Measurements from ENCODE around the gene BRPF3. TPM values are rescaled to one million over a fixed set of nuclear protein-coding genes. Genes with fewer than 3 reads are reported as not detected.

BRPF3 gene
- total RNA-seq, 1 donor from 2014 or later = 37.6 TPM

DNA sequence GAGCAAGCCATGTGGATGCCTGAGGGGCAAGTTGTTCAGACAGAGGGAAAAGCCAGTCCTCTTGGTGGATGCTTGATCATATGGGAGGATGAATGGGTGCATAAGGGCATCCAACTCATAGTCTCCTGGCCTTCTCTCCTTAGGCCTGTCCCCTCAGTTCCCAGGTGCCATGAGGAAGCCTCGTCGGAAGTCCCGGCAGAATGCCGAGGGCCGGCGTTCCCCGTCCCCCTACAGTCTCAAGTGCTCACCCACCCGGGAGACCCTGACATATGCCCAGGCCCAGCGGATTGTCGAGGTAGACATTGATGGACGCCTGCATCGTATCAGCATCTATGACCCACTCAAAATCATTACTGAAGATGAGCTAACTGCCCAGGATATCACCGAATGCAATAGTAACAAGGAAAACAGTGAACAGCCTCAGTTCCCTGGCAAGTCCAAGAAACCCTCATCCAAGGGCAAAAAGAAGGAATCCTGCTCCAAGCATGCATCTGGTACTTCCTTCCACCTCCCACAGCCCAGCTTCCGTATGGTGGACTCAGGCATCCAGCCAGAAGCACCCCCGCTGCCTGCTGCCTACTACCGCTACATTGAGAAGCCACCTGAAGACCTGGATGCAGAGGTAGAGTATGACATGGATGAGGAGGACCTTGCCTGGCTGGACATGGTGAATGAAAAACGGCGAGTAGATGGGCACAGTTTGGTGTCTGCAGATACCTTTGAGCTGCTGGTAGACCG is 3.8 kb downstream of the BRPF3 start:
- Mint-ChIP-seq H3K4me1 (ENCODE audit: unreplicated experiment) (peaks cover 28% of the 10 kb centered on the region), H3K27me3 (ENCODE audit: unreplicated experiment) (peaks cover 6% of the 10 kb centered on the region), H3K9me3 (ENCODE audit: unreplicated experiment) (no peaks in the 10 kb centered on the region), H3K27ac (ENCODE audit: unreplicated experiment) (no peak overlapping the region), H3K4me3 (ENCODE audit: unreplicated experiment) (peak overlapping the region; percentile 47), H3K36me3 (ENCODE audit: low read depth, unreplicated experiment) (peaks cover 51% of the 10 kb centered on the region)
- TF ChIP-seq, protein P1, sequence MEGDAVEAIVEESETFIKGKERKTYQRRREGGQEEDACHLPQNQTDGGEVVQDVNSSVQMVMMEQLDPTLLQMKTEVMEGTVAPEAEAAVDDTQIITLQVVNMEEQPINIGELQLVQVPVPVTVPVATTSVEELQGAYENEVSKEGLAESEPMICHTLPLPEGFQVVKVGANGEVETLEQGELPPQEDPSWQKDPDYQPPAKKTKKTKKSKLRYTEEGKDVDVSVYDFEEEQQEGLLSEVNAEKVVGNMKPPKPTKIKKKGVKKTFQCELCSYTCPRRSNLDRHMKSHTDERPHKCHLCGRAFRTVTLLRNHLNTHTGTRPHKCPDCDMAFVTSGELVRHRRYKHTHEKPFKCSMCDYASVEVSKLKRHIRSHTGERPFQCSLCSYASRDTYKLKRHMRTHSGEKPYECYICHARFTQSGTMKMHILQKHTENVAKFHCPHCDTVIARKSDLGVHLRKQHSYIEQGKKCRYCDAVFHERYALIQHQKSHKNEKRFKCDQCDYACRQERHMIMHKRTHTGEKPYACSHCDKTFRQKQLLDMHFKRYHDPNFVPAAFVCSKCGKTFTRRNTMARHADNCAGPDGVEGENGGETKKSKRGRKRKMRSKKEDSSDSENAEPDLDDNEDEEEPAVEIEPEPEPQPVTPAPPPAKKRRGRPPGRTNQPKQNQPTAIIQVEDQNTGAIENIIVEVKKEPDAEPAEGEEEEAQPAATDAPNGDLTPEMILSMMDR (IDR thresholded peaks at IDR 0.05; ENCODE audit: unreplicated experiment) = no peak
- DNase-seq (ENCODE audit: low spot score) = no peak

DNA sequence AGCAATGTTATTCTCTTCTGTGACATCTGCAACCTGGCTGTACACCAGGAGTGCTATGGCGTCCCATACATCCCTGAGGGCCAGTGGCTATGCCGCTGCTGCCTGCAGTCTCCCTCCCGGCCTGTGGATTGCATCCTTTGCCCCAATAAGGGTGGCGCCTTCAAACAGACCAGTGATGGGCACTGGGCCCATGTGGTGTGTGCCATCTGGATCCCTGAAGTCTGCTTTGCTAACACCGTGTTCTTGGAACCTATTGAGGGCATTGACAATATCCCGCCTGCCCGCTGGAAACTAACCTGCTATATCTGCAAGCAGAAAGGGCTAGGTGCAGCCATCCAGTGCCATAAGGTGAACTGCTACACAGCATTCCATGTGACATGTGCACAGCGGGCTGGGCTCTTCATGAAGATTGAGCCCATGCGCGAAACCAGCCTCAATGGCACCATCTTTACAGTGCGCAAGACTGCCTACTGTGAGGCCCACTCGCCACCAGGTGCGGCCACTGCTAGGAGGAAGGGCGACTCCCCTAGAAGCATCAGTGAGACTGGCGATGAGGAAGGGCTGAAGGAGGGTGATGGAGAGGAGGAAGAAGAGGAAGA is 4.6 kb downstream of the BRPF3 start:
- H3K9me3 Mint-ChIP-seq (ENCODE audit: unreplicated experiment) = no peaks in the 10 kb centered on the region
- H3K27me3 Mint-ChIP-seq (ENCODE audit: unreplicated experiment) = peaks cover 5% of the 10 kb centered on the region
- TF ChIP-seq, protein P1 (IDR thresholded peaks at IDR 0.05; ENCODE audit: unreplicated experiment) = no peak
- DNase-seq (ENCODE audit: low spot score) = no peak
- no peak overlapping the region for H3K27ac Mint-ChIP-seq (ENCODE audit: unreplicated experiment)
- H3K4me1 Mint-ChIP-seq (ENCODE audit: unreplicated experiment) = peaks cover 29% of the 10 kb centered on the region
- H3K4me3 Mint-ChIP-seq (ENCODE audit: unreplicated experiment) = peak overlapping the region; percentile 53
- peaks cover 59% of the 10 kb centered on the region for H3K36me3 Mint-ChIP-seq (ENCODE audit: low read depth, unreplicated experiment)

DNA sequence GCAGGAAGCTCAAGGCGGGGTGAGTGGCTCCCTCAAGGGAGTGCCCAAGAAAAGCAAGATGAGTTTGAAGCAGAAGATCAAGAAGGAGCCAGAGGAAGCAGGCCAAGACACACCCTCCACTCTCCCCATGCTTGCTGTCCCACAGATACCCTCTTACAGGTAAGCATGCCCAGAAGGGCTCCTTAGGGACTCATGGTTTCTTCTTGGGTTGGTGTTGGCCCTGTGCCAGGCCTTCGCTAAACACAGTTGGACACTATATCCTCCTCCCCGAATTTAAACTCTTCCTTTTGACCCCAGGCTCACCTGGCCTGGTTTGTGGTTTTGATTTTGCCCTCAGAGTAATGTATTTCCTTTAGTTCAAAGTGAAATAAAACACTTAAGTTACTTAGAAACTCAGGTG is 5.1 kb downstream of the BRPF3 start:
- Mint-ChIP-seq H3K27ac (ENCODE audit: unreplicated experiment) (no peak overlapping the region), H3K4me1 (ENCODE audit: unreplicated experiment) (peaks cover 34% of the 10 kb centered on the region), H3K4me3 (ENCODE audit: unreplicated experiment) (peak overlapping the region; percentile 53), H3K36me3 (ENCODE audit: low read depth, unreplicated experiment) (peaks cover 64% of the 10 kb centered on the region), H3K9me3 (ENCODE audit: unreplicated experiment) (no peaks in the 10 kb centered on the region), H3K27me3 (ENCODE audit: unreplicated experiment) (peaks cover 5% of the 10 kb centered on the region)
- TF ChIP-seq, protein P1 (IDR thresholded peaks at IDR 0.05; ENCODE audit: unreplicated experiment) = no peak
- no peak for DNase-seq (ENCODE audit: low spot score)

DNA sequence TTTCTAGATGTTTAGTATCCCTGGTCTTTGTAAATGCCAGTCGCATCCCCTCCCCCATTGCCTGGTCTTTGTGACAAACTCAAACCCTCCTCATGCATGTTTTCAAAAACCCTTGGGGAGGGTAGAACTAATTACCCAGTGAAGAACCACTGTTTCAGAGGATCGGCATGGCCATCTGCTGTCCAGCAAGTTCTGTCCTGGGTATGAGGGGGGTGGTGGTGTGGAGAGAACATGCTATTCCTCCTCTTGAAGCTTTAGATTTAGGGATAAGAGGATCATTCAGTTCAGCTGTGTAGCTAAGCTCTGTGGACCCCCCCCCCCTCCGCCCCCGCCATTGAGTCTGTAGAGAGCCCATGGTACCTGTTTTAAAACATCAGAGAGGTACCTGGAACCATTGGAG is 5.6 kb downstream of the BRPF3 start:
- Mint-ChIP-seq H3K9me3 (ENCODE audit: unreplicated experiment) (no peaks in the 10 kb centered on the region), H3K27me3 (ENCODE audit: unreplicated experiment) (peaks cover 5% of the 10 kb centered on the region), H3K4me1 (ENCODE audit: unreplicated experiment) (peaks cover 36% of the 10 kb centered on the region), H3K27ac (ENCODE audit: unreplicated experiment) (no peak overlapping the region), H3K4me3 (ENCODE audit: unreplicated experiment) (no peak overlapping the region), H3K36me3 (ENCODE audit: low read depth, unreplicated experiment) (peaks cover 69% of the 10 kb centered on the region)
- TF ChIP-seq, protein P1 (IDR thresholded peaks at IDR 0.05; ENCODE audit: unreplicated experiment) = no peak
- DNase-seq (ENCODE audit: low spot score) = no peak

Measured in endothelial cell (in vitro differentiated cells).